ENCODE data around the gene BAZ2B.

Gene BAZ2B

GRCh38 chr2:159585622-159586021 lies 30.7 kb downstream of the BAZ2B start:
- no peak for TF ChIP-seq RARB (CRISPR knock-in tag; IDR thresholded peaks at IDR 0.05)
- no peak for TF ChIP-seq ZNF565 (CRISPR knock-in tag; conservative IDR thresholded peaks at IDR 0.05; ENCODE audit: low read depth)
- no peak for TF ChIP-seq CSDC2 (CRISPR knock-in tag; IDR thresholded peaks at IDR 0.05)
- no peak for TF ChIP-seq TOX (CRISPR knock-in tag; IDR thresholded peaks at IDR 0.05; ENCODE audit: borderline replicate concordance)
- no peak for TF ChIP-seq OSR1 (CRISPR knock-in tag; IDR thresholded peaks at IDR 0.05)
- no peak for TF ChIP-seq SNAI2 (CRISPR knock-in tag; IDR thresholded peaks at IDR 0.05)
- TF ChIP-seq ZNF70 (CRISPR knock-in tag; IDR thresholded peaks at IDR 0.05) = no peak
- TF ChIP-seq, protein P1, sequence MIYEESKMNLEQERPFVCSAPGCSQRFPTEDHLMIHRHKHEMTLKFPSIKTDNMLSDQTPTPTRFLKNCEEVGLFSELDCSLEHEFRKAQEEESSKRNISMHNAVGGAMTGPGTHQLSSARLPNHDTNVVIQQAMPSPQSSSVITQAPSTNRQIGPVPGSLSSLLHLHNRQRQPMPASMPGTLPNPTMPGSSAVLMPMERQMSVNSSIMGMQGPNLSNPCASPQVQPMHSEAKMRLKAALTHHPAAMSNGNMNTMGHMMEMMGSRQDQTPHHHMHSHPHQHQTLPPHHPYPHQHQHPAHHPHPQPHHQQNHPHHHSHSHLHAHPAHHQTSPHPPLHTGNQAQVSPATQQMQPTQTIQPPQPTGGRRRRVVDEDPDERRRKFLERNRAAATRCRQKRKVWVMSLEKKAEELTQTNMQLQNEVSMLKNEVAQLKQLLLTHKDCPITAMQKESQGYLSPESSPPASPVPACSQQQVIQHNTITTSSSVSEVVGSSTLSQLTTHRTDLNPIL (CRISPR knock-in tag; IDR thresholded peaks at IDR 0.05; ENCODE audit: low read depth) = no peak
- TF ChIP-seq GLIS3 (CRISPR knock-in tag; IDR thresholded peaks at IDR 0.05) = no peak
- no peak for TF ChIP-seq ARNTL (CRISPR knock-in tag; IDR thresholded peaks at IDR 0.05; ENCODE audit: borderline replicate concordance, low read depth)
- no peak for TF ChIP-seq ZC3H10 (CRISPR knock-in tag; IDR thresholded peaks at IDR 0.05)
- no peak for TF ChIP-seq ZFP3 (CRISPR knock-in tag; IDR thresholded peaks at IDR 0.05)
- TF ChIP-seq TCF4 (CRISPR knock-in tag; IDR thresholded peaks at IDR 0.05; ENCODE audit: borderline replicate concordance) = no peak
- no peak for TF ChIP-seq CSRNP3 (CRISPR knock-in tag; IDR thresholded peaks at IDR 0.05)

GRCh38 chr2:159584796-159585195 lies 31.6 kb downstream of the BAZ2B start:
- TF ChIP-seq, protein P2, sequence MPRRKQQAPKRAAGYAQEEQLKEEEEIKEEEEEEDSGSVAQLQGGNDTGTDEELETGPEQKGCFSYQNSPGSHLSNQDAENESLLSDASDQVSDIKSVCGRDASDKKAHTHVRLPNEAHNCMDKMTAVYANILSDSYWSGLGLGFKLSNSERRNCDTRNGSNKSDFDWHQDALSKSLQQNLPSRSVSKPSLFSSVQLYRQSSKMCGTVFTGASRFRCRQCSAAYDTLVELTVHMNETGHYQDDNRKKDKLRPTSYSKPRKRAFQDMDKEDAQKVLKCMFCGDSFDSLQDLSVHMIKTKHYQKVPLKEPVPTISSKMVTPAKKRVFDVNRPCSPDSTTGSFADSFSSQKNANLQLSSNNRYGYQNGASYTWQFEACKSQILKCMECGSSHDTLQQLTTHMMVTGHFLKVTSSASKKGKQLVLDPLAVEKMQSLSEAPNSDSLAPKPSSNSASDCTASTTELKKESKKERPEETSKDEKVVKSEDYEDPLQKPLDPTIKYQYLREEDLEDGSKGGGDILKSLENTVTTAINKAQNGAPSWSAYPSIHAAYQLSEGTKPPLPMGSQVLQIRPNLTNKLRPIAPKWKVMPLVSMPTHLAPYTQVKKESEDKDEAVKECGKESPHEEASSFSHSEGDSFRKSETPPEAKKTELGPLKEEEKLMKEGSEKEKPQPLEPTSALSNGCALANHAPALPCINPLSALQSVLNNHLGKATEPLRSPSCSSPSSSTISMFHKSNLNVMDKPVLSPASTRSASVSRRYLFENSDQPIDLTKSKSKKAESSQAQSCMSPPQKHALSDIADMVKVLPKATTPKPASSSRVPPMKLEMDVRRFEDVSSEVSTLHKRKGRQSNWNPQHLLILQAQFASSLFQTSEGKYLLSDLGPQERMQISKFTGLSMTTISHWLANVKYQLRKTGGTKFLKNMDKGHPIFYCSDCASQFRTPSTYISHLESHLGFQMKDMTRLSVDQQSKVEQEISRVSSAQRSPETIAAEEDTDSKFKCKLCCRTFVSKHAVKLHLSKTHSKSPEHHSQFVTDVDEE (CRISPR knock-in tag; IDR thresholded peaks at IDR 0.05) = no peak
- TF ChIP-seq ZNF8 (CRISPR knock-in tag; IDR thresholded peaks at IDR 0.05) (no peak), TCF4 (CRISPR knock-in tag; IDR thresholded peaks at IDR 0.05; ENCODE audit: borderline replicate concordance) (no peak), ZFP3 (CRISPR knock-in tag; IDR thresholded peaks at IDR 0.05) (no peak), ESRRG (CRISPR knock-in tag; IDR thresholded peaks at IDR 0.05) (no peak), CSRNP3 (CRISPR knock-in tag; IDR thresholded peaks at IDR 0.05) (no peak), OSR1 (CRISPR knock-in tag; IDR thresholded peaks at IDR 0.05) (no peak), ZNF565 (CRISPR knock-in tag; conservative IDR thresholded peaks at IDR 0.05; ENCODE audit: low read depth) (no peak)
- TF ChIP-seq, protein P3, sequence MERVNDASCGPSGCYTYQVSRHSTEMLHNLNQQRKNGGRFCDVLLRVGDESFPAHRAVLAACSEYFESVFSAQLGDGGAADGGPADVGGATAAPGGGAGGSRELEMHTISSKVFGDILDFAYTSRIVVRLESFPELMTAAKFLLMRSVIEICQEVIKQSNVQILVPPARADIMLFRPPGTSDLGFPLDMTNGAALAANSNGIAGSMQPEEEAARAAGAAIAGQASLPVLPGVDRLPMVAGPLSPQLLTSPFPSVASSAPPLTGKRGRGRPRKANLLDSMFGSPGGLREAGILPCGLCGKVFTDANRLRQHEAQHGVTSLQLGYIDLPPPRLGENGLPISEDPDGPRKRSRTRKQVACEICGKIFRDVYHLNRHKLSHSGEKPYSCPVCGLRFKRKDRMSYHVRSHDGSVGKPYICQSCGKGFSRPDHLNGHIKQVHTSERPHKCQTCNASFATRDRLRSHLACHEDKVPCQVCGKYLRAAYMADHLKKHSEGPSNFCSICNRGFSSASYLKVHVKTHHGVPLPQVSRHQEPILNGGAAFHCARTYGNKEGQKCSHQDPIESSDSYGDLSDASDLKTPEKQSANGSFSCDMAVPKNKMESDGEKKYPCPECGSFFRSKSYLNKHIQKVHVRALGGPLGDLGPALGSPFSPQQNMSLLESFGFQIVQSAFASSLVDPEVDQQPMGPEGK (CRISPR knock-in tag; IDR thresholded peaks at IDR 0.05; ENCODE audit: borderline replicate concordance) = no peak
- TF ChIP-seq, protein P1 (CRISPR knock-in tag; IDR thresholded peaks at IDR 0.05; ENCODE audit: low read depth) = no peak
- ATAC-seq = no peak

More at GRCh38 chr2:159585622-159586021, 30.7 kb downstream of the BAZ2B start:
- ATAC-seq = no peak

All from SK-N-SH treated with all-trans-retinoic acid at 6 μM for 48 hours (cell line).